Measurements from ENCODE around the gene MYO1B. TPM values are rescaled to one million over a fixed set of nuclear protein-coding genes. Genes with fewer than 3 reads are reported as not detected.

The MYO1B gene
- total RNA-seq, 2 donors from 2014 or later, result 11.6 to 14.7 TPM

DNA sequence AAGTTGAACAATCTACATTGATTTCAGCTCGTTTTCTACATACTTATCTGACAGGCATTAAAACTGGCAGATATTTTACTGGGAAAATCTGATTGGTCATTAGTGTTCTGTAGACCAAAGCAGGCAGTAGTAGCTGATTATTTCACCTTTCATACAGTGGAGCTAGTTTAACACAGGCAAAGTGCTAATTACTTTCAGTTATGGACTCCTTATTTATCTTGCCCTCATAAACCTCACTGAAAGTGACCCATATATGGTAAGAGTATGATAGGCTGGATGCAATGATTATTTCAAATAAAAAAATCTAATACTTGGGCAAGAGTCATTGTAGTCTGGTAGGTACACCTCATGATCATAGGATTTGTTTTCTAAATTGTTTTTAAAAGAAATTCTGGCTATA, 129.7 kb downstream of the MYO1B start:
- Histone ChIP-seq H3K36me3 (no peaks in the 10 kb centered on the region), H3K27me3 (no peaks in the 10 kb centered on the region), H3K4me1 (peaks cover 0 to 9% of the 10 kb centered on the region in 2 donors), H3K27ac (no peak overlapping the region), H3K4me3 (no peak overlapping the region), H3K9me3 (no peaks in the 10 kb centered on the region)
- TF ChIP-seq, protein P1, sequence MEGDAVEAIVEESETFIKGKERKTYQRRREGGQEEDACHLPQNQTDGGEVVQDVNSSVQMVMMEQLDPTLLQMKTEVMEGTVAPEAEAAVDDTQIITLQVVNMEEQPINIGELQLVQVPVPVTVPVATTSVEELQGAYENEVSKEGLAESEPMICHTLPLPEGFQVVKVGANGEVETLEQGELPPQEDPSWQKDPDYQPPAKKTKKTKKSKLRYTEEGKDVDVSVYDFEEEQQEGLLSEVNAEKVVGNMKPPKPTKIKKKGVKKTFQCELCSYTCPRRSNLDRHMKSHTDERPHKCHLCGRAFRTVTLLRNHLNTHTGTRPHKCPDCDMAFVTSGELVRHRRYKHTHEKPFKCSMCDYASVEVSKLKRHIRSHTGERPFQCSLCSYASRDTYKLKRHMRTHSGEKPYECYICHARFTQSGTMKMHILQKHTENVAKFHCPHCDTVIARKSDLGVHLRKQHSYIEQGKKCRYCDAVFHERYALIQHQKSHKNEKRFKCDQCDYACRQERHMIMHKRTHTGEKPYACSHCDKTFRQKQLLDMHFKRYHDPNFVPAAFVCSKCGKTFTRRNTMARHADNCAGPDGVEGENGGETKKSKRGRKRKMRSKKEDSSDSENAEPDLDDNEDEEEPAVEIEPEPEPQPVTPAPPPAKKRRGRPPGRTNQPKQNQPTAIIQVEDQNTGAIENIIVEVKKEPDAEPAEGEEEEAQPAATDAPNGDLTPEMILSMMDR (IDR thresholded peaks at IDR 0.05), result no peak
- DNase-seq (ENCODE audit: low spot score), result no peak

- H3K9me3 ChIP-seq, result no peaks in the 10 kb centered on the region
- peak; percentile 92 for DNase-seq (ENCODE audit: low spot score)
- peak overlapping the region in 1 of 2 donors; percentile 40 for H3K27ac ChIP-seq
- H3K4me1 ChIP-seq, result peaks cover 0 to 9% of the 10 kb centered on the region in 2 donors
- H3K4me3 ChIP-seq, result no peak overlapping the region
- H3K36me3 ChIP-seq, result no peaks in the 10 kb centered on the region
- no peaks in the 10 kb centered on the region for H3K27me3 ChIP-seq
- TF ChIP-seq, protein P1 (IDR thresholded peaks at IDR 0.05), result no peak
Observed at GRCh38 chr2:191376981-191377629, 131.9 kb downstream of the MYO1B start.

DNA sequence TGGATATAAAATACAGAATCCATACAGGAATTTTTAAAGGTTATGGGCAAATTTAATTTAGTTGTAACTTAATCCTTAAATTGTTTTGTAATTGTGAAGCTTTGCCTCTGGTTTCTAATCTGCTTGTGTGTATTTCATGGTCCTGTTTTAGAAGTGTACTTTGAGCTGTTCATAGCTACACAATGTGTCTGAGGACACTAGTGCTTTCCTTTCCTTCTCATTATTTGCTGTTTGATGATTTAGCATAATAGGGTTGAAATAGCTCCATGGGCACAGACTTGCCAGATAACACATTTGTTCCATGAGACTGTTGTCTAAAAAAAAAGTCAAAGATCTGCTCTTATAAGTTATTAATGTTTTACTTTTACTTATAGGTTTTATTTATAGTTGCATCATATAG, 134.2 kb downstream of the MYO1B start:
- Histone ChIP-seq H3K27me3 (no peaks in the 10 kb centered on the region), H3K9me3 (no peaks in the 10 kb centered on the region), H3K36me3 (no peaks in the 10 kb centered on the region), H3K4me1 (peaks cover 0 to 9% of the 10 kb centered on the region in 2 donors), H3K27ac (no peak overlapping the region), H3K4me3 (no peak overlapping the region)
- TF ChIP-seq, protein P1 (IDR thresholded peaks at IDR 0.05), result no peak
- no peak for DNase-seq (ENCODE audit: low spot score)

- no peaks in the 10 kb centered on the region for H3K27me3 ChIP-seq
- H3K4me1 ChIP-seq, result no peaks in the 10 kb centered on the region
- H3K27ac ChIP-seq, result no peak overlapping the region
- no peak overlapping the region for H3K4me3 ChIP-seq
- no peaks in the 10 kb centered on the region for H3K9me3 ChIP-seq
- DNase-seq (ENCODE audit: low spot score), result no peak
- TF ChIP-seq, protein P1 (IDR thresholded peaks at IDR 0.05), result no peak
- H3K36me3 ChIP-seq, result no peaks in the 10 kb centered on the region
Observed at GRCh38 chr2:191382801-191383200, 137.6 kb downstream of the MYO1B start.

GRCh38 chr2:191383486-191383885, 138.3 kb downstream of the MYO1B start:
- H3K36me3 ChIP-seq, result no peaks in the 10 kb centered on the region
- H3K27me3 ChIP-seq, result no peaks in the 10 kb centered on the region
- H3K27ac ChIP-seq, result no peak overlapping the region
- H3K4me3 ChIP-seq, result no peak overlapping the region
- no peak for DNase-seq (ENCODE audit: low spot score)
- no peaks in the 10 kb centered on the region for H3K9me3 ChIP-seq
- H3K4me1 ChIP-seq, result no peaks in the 10 kb centered on the region
- TF ChIP-seq, protein P1 (IDR thresholded peaks at IDR 0.05), result no peak

GRCh38 chr2:191384829-191385228, 139.6 kb downstream of the MYO1B start:
- DNase-seq (ENCODE audit: low spot score), result no peak
- Histone ChIP-seq H3K4me3 (no peak overlapping the region), H3K27me3 (no peaks in the 10 kb centered on the region), H3K36me3 (no peaks in the 10 kb centered on the region), H3K4me1 (no peaks in the 10 kb centered on the region), H3K27ac (peak overlapping the region in 1 of 2 donors; percentile 16), H3K9me3 (no peaks in the 10 kb centered on the region)
- TF ChIP-seq, protein P1 (IDR thresholded peaks at IDR 0.05), result no peak

Data from right atrium auricular region (tissue), 2 donors.